ENCODE results near the gene NOXA1.

DNA sequence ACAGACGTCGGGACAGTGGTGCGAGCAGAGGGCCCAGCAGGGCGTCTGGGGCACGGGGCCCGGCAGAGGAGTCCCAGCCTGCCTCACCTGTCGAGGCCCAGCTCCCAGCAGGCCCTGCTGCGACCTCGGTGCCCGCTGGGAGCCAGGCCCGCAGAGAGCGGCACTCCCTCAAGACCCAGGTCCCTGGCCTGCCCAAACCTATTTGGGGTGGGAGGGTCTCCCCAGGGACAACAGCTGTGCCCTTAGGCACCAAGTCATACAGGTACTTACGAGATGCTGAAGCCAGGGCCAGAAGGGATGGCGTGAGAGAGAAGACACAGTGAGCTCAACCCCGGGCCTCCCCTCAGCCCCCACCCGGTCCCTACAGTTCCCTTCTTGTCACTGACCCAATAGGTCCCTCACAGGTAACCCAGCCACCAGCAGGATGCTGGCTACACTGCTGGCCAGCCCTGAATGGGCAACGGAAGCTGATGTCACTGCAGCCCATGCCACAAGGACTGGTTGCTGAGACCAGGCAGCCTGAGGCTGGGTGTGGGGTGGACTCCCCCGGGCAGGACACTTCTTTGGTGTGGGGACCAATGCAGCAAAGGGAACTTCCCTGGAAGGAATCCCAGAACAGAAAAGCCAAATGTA is 32.3 kb downstream of the NOXA1 start:
- TF ChIP-seq CTCF (IDR thresholded peaks at IDR 0.05), result no peak
- no peak for TF ChIP-seq POLR2AphosphoS5 (IDR thresholded peaks at IDR 0.05)
- no peak for TF ChIP-seq POLR2A (IDR thresholded peaks at IDR 0.05)

Data from sigmoid colon (tissue), 4 donors.